Esophagus muscularis mucosa (tissue), 4 donors: ENCODE data around the gene IGDCC3.

Source experiments
- EP300 ChIP-seq: sonication (generic); formaldehyde crosslinking; IDR thresholded peaks from one replicate; pipeline ENCODE4 v1.6.1; 2017; ENCODE audit warnings: antibody characterized with exemption
- POLR2A ChIP-seq: fragments of 450-650 bp; IDR thresholded peaks from one replicate; pipeline ENCODE4 v1.6.1; 2017; ENCODE audit warnings: antibody characterized with exemption, moderate library complexity, mild to moderate bottlenecking, low read depth
- TF ChIP-seq, protein P1 (sequence below), 3 experiments: fragments of 200-600 bp in 2 of 3; fragments of 450-650 bp in 1 of 3; sonication (generic) in 2 of 3; IDR thresholded peaks; one replicate each; pipeline ENCODE4 v1.5.1; 2017 to 2019; ENCODE audit warnings: antibody characterized with exemption in 3 of 3, mild to moderate bottlenecking in 2 of 3, moderate library complexity in 1 of 3

DNA sequence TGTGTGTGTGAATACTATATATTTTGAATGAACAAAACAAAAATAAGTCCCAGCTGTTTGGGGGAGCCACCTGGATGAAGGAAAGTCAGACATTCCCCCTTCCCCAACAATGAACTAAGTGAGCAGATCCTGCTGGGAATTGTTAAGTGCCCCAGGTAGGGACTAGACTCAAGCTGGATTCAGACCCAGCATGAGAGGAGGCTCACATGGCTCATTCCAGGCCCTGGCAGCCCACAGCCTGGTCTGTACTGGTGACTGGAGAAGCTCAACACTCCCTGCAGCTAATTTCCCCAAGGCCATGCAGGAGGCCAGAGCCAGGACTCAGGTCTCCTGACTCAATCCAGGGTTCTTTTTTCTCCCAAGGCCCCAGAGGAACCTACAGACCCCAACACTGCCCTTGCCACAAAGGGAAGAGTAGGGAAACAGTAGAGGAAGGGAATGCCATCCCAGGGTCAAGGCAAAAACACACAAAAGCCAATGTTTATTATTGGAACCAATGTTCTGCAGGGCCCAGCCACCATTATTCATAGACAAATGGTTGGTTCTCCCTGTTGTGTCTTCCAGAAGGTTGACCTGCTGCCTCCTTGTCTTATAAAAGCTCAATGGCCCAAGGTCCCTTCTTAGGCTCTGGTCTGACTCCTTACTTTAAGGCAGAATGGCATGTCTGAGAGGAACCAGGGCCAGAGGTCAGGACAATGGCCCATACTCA is 35.4 kb upstream of the IGDCC3 start:
- TF ChIP-seq, protein P1, sequence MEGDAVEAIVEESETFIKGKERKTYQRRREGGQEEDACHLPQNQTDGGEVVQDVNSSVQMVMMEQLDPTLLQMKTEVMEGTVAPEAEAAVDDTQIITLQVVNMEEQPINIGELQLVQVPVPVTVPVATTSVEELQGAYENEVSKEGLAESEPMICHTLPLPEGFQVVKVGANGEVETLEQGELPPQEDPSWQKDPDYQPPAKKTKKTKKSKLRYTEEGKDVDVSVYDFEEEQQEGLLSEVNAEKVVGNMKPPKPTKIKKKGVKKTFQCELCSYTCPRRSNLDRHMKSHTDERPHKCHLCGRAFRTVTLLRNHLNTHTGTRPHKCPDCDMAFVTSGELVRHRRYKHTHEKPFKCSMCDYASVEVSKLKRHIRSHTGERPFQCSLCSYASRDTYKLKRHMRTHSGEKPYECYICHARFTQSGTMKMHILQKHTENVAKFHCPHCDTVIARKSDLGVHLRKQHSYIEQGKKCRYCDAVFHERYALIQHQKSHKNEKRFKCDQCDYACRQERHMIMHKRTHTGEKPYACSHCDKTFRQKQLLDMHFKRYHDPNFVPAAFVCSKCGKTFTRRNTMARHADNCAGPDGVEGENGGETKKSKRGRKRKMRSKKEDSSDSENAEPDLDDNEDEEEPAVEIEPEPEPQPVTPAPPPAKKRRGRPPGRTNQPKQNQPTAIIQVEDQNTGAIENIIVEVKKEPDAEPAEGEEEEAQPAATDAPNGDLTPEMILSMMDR (IDR thresholded peaks at IDR 0.05) = no peak
- no peak for TF ChIP-seq POLR2A
- no peak for TF ChIP-seq EP300
